Mucosa of gallbladder (tissue), 1 donor: Measurements from ENCODE around the gene BOC. TPM values are rescaled to one million over a fixed set of nuclear protein-coding genes. Genes with fewer than 3 reads are reported as not detected.

Source experiments
- DNase-seq: peaks from one replicate; pipeline ENCODE4 v3.0.0-alpha.2; 2020; ENCODE audit warnings: low spot score
- total RNA-seq: library from RNA; stranded (reverse); gene quantifications from one replicate; pipeline ENCODE4 v1.2.1, GENCODE V29; 2021
- donor health status: DM: no; HTN: no; CAD: no.

The BOC gene
- total RNA-seq, 1 donor from 2014 or later, result 20.5 TPM

DNA sequence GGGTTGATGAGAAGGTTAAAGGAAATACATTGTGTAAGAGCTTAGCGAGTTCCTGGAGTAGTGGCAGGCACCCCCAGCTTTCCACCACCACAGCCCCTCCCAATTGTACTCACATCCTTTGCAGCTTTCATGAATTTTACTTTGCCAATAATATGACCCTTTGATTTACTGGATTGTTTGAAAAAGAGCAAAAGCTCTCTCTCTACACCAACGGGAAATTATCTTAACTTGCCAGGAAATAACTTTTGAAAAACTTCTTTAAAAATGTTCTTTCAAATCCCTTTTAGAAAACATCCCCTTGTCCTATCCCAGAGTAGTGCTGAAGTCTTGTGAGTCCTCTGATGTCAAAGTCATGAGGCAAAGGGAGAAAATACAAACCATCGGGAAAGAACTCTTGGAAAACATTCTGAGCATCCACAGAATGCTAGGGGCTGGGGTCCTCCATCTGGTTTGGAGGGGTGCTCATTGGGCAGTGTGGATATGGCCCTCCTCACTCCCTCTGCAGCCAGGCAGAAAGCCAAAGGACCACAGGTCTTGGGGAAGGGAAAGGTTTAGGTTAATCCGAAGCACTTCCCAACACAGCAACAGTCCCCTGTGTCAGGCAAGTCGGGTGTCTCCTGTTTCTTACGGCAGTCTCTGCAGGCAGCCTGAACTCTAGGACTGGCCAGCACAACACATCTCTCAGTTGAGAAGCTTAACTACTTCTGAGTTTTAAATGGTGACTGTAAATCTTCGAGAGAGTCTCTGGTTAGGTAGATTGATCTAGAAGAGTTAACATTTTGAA is 36.5 kb downstream of the BOC start:
- DNase-seq, result no peak

DNA sequence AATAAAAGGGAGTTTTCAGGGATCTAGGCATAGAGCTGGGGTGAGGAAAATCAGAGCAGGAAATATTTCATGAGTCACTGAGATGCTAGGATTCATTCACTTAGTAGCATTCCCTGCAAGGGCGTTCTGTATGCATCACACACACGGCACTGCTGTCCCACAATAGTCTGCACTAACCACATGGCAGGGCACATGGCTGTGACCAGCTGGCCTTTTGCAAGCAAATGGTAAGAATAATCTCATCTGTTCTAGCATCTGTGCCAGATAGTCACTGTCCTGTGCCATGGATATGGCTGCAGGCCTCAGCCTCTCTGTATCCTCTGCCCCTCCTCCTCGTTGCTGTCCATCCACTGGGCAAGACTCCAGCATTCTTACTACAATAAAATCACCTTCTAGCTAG is 37.8 kb downstream of the BOC start:
- DNase-seq, result no peak

DNA sequence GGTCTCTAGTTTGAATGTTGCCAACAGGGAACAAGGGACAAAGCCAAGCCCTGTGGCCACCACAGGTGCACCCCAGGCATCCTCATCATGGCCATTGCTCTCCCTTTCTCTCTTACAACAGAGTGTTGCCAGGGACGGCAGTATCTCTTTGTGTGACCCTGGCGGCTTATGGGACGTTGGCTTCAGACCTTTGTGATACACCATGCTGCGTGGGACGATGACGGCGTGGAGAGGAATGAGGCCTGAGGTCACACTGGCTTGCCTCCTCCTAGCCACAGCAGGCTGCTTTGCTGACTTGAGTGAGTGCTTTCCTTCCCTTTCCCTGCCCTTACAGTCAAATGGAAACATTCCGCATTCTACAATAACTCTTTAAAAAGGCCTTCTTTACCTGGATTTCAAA is 38.2 kb downstream of the BOC start:
- DNase-seq, result no peak

DNA sequence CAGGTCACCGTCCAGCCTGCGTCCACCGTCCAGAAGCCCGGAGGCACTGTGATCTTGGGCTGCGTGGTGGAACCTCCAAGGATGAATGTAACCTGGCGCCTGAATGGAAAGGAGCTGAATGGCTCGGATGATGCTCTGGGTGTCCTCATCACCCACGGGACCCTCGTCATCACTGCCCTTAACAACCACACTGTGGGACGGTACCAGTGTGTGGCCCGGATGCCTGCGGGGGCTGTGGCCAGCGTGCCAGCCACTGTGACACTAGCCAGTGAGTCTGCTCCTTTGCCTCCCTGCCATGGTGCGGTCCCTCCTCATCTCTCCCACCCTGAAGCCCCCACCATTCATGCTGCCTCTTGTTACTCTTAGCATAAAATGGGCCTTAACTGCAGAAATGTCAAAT is 39.2 kb downstream of the BOC start:
- no peak for DNase-seq

DNA sequence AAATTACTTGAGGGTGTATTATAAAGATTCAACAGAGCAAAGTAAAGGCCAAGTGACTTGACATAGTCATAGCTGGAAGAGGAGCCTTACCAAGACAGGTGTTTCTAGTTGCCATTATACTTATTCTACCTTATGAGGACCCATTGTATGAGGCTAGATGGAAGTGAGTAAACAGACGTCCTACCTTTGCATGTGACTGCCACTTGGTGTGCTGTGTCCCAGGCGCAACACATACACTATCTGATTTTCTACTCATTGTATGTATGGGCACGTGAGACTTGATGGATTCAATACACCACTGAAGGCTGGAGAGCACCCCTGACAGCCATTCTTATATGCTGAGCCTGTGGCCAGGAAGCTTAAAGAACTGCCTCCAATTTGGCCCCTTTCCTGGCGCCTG is 40.5 kb downstream of the BOC start:
- DNase-seq, result no peak

DNA sequence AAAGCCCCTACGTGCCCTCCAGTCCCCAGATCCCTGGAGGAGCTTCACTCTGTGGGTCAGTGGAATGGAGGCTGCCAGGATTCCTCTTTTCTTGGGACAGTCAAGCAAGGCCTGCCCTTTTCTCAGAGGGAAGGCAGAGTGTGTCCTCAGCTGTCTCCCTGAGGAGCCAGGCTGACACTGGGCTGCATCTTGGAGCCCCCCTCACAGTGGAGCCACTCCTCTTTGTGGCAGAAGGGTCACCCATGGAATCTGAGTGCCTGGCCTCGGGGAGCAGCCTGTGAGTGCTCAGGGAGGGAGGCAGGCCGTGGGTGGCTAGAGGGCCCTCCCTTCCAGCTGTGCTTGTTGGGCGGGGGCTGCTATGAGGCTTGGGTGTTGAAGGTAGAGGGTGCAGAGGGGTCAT is 41.2 kb downstream of the BOC start:
- DNase-seq, result no peak

DNA sequence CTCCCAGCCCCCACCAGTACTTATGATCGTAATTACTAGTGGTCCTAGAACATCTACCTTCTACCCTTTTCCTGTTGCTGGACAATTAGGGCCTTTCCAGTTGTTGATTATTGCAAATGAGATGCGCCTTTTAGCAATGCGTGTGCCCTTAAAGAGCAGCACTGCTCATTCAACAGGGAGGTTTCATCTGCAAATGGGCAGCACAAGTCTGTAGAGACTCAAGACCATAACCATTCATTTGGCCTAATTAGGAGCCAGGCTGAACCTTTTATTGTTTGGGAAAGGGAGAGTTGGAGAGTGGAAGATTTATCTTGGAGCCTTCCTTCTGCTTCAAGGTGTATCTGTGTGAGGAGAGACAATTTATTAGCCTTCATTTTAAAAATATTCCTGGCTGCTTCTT is 42.3 kb downstream of the BOC start:
- no peak for DNase-seq

DNA sequence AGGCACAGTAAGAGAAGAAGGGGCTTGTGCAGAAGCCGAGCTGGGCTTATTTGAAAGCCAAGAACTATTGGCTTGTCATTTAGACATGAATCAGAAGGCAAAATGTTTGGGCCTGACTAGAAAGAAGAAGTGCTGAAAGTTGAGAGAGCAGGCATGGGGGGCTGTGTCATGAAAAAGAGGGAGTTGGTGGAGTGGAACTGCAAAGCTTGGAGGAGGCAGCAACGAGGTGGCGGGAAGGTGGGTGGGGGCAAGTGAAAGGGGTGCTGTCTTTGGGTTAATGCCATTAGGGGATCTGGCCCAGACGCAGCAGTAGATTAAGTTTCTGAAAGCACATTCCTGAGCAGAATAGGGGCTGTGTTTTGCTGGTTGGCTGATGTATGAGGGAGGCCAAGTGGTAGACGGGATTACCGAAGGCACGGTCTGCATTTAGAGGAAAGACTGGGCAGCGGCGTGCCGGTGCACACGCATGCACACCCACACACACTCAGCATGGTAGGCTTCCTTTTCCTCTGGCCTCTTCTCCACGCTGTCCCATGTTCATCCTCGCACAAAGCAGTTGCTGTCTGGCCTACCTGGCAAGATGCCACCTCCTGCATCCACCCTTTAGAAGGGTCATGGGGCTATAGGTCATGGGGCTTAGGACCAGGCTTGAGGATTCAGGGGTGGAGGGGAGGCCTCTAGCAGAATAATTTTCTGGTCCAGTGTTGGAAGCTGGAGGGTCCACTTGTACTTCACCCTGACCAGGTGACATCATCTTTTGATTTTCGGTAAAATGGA is 43.0 kb downstream of the BOC start:
- no peak for DNase-seq

DNA sequence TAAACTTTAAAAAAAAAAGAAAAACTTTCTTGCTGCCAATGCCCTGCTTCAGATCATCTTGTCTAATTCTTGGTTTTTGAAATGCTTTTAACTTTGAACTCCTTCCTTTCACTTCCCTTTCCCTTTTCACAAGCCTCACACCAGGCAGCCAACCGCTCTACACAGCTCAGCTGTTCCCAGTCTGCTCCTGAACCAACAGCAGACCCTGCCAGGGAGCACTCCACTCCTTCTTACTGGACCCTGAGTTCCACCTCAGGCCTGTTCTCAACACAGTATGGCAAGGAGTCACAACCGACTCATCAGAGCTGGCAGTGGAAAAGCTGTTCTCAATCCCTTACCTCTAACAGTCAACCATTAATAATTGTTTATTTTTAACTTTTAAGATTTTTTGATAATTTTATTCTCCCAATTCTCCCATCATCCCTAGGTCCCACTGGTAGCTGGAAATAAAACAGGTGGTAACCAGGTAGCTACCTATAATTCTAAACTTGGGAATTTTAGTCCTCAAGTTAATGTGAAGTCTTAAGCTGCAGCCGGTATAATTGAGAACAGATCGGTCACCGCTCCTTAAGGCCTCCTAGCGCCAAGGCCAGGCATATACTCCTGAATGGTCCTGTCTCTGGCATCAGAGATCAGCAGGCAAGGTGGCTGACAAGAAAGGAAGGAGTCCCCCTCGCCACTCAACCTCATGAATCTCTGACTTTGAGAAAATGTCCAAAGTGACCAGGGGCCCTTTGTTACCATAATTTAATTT is 43.9 kb downstream of the BOC start:
- DNase-seq, result no peak

DNA sequence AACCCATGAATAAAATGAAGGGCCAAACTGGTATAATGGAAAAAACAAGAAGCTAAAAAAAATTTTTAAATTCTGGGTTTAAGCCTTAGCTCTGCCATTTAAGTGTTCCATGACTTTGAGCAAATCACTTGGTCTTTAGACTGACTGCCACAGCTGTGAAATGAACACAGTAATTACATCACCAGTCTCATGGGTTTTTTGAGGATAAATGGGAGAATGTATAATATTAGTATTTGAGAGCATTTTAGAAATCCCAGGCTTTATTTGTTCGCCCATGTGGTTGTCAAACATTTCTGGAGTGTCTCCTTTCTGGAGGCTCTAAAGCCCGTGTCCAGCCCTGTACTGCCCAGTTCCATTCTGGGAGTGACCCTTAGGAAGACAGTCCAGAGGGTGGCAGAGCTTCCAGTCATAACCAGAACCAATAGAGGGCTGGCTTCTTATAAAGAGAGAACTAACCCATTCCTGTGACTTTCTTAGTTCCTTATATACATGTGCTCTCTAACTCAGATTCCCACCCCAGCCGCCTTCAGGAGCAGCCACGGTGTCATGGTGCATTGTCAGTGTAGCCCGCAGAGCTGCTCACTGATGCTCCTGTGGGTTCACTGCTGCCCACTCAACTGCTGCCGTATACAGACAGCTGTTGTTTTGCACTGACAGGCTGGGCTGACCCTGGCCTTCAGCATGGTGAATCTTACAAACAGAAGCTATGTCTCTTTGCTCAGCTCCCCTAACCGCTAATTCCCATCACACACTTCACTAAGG is 44.7 kb downstream of the BOC start:
- DNase-seq, result no peak

DNA sequence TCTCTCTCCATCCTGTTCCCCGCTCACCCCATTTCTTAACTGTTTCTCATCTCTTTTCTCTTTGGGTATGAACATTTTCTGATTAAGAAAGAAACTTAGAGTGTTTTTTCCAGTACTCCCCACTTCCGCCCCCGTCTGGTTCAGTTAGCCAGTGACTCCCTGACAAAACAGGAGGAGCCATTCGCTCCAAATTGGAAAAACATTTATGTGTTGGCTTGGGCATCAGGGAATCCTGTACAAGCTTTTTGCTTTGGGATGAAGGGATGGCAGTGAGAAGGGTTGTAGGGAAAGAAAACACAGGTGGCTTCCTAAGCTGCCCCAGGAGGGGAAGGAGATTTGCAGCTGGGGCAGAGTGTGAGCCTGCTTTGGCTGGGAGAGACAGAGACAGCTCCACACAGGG is 47.0 kb downstream of the BOC start:
- DNase-seq, result no peak

DNA sequence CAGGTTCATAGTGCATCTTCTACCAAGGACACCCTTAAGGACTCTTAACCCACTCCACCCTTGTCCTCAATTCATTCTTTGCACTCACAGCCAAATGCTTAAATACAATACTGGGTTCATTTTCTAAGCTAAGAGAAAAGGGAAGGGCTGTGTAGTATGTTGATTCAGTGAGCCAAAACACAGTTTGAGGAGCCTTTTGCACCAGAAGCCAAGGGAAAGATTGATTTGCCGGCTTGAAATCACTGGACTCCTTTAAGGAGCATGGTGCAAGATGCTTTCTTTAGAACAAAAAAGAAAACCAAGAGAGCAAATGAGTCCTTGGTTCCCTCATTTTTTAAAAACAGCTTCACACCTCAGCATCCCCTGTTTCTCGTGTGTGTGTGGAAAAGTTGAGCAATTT is 47.8 kb downstream of the BOC start:
- DNase-seq, result no peak

DNA sequence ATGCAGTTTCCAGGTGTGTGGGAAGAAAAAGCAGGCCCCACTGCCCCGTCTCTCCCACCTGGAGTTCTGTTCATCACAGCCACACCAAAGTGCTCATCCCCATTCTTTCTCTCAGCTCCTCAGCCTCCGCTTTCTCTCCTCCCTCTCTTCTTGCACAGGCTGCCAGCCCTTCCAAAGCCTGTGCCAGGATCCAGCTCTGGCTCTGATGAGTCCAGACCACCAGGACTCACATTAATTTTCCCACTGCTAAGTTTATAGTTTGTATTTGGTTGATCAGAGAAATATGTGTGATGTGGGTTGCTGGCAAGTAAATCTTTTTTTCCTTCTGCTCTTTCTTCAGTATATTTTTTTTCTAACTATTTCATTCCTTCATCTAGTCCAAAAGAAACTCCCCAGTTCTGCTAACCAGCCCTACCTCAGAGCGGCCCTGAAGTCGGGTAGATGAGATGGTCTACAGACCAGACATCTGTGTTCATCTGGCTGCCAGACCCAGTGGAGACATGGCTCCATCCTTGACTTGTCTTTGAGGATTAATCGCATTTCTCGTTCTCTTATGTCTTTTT is 49.8 kb downstream of the BOC start:
- no peak for DNase-seq

DNA sequence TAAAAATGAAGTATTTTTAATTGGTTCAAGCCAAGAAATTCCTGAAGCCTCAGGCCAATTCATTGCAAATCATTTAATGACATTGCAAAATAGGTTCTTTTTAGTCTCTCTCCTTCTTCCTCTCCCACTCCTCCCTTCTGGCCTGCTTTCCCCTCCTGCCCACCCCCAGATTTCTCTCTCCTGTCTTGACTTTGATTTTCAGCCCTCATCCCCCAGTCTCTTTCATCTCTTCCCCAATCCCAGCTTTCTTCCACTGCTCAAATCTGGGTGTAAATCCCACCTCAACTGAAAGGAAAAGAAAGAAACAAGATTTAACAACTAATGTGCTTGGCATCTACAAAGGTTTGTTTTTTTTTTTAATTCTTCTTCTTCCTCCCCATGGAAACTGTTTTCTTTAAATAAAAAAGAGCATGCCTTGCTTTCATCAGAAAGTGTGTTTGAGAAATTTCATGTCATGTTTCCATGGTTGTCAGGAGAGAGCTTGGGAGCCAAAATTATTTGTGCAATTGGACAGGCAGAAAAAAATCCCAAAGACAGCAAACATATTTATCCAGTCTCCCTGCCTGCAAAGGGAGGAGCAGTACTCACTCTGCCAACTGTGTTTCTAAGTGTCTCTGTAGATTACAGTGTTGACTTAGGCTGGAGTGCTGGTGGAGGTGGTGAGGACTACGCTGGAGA is 50.4 kb downstream of the BOC start:
- no peak for DNase-seq

DNA sequence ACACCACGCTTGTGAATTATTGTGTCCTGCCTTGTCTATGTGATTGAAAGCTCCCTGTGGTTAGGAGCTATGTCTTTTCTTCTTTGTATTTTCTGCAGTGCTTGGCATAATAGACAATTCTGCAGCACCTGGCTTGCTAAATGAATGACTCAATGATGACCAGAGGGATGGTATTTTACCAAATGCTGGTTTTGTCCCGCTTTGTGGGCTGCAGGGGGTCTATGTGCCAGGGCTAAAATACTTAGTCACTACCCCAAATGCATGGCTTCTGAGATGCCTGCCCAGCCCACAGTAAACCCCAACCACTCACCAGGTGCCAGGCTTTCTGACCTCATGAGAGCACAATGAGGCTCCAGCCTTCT is 50.9 kb downstream of the BOC start:
- no peak for DNase-seq

DNA sequence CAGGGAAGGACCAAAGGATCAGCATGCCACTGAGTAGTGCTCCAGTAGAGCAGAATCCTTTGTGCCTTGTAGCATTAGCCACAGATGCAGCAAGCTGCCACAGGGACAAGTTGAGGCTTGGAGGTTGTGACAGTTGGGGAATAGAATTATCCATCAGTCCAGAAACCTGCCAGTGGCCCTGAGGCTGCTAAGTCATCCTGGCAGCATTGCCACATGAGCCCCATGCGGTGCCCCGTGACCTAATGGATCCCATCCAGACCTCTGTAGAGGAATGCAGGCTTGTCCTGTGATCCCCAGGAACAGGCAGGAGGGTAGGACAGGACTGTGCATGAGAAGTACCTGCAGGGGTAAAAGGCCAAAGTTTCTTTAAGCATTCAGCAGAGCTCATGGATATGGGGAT is 51.7 kb downstream of the BOC start:
- DNase-seq, result no peak

DNA sequence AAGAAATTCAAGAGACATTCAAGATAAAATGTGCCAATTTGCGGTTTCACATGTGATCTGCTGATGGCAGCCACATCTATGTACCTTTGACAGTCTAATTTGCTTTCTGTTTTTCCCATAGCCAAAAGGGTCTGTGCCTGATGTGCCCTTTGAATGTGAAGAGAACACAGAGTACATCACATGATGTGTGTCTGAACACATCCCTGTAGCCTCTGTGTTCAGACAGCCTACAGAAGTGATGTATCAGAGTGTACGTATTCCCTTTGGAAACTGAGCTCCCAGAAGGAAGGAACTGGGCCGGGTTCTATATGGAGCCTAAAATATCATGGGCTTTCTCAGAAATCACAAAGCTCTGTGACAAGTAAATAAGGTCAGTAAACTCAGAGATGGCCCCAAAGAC is 52.4 kb downstream of the BOC start:
- no peak for DNase-seq

DNA sequence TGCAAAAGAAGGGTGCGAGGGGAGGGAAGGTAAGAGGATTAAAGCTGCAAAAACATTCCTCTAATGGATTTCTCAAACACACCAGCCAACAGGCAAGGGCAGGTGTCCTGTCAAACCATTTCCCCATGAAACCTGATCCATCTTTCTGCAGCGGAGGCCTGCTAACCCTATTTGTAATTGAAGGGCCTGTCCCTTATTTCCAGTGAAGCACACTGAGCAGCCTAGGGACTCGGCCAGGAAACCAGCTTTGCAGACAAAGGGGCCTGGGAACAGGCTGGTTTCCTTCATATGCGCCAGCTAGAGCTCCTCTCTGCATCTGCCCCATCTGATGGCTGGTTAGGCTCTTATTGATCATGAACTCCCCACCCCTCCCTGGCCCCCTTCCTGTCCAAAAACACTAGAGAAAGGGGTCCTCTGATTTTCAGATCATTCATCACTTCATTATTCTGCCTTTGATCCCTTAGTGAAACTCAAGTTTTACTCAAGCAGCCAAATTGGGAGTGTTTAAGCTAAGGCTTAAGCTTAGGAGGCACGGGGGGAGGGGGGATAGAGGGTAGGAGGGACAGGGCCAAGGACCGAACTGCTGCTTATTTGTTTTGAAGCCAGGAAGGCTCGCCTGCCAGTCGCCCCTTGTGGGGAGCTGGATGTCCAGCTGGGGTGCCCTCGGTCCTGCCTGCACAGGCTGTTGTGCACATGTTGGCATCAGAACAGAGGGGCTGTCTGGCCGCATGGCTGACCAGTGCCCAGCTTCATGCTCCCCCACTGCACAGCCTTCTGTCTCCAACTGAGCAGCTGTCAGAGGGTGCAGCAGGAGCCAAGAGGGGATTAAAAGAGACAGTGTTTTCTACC is 53.1 kb downstream of the BOC start:
- DNase-seq, result no peak

DNA sequence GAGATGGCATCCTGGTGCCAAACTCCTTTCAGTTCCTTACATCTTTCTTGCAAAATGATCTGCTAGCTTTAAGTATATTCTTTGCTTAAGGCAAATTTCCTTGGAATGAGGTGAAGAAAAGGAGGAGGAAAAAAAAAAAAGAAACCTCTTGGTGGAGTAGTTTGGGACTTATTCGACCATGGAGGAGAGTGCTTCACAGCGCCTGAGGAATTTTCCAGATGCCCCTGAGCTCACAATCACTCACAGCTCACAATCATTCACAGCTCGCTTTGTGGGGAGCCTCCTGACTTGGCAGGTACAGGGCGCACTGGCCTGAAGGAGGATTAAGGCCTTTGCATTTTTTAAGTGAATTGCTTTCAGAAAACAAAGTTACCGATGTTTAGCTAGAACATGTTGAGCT is 53.9 kb downstream of the BOC start:
- DNase-seq, result no peak

DNA sequence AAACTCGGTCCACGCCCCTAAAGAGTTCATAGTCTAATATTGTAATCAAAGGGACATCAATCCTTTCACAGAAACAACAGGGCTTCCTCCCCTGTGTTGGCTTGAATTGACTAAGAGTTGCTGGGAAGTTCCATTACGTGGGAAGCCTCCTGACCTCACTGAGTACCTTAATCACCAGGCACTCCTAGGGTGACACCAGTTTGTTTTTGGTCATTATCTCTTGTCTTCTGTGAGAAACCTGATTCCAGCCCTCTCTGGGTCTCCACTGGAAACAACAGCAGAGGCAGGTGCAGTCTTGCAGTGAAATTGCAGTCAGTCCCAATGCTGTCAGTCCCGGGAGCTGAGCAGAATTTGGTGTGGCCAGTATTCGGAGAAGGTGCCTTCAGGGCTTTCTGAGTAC is 55.4 kb downstream of the BOC start:
- no peak for DNase-seq
